SH-SY5Y (cell line): ENCODE measurements around the gene FAM83F.

Experiments used
- GATA2 ChIP-seq: IDR thresholded peaks from 2 replicates; pipeline ENCODE4 v1.6.1; 2011; ENCODE audit warnings: mild to moderate bottlenecking, low read depth, low read length
- GATA3 ChIP-seq: IDR thresholded peaks from 2 replicates; pipeline ENCODE4 v1.6.1; 2011; ENCODE audit warnings: low read depth, mild to moderate bottlenecking, low read length, moderate library complexity

DNA sequence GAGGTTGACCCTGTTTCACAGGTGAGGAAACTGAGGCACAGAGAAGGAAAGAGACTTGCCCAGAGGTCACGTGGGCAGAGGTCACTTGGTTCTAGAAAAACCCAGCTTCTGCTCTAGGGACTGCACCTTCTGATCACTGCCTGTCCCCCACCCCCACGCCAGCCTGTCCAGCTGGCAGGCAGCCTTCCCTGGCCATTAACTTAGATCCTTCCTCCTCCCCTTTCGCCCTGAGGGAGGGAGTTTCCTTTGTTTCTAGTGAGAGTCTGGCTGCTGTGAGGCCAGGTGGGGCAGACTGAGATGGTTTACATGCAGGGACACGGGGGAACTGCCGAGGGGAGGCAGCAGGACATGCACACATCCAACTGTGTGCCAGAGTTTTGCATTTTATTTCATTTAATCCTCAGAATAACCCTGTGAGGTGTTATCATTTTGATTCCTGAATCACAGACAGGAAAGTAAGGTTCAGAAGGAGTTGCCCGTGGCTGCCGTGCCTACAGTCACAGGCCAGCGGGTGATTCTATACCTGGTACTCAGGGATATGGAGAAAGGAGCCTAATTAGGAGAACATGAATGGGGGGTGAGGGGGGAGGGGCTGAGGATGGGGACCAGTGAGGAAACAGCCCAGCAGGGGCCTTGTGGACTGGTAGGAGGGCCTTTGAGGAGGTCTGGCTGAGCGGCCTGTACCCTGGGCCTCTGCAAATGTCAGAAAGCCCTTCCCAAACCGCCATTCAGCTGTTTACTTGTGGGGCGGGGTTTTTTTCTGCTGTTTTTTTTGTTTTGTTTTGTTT, 3.4 kb downstream of the FAM83F start:
- TF ChIP-seq GATA3 (no peak), GATA2 (no peak)
